T-helper 2 cell (primary cell): ENCODE results near the gene BICC1.
A peak's percentile ranks its signal among the peaks of the same experiment; 100 is the strongest.

Source experiments
- DNase-seq, 5 experiments: peaks; one replicate each; pipeline versions ENCODE4 v3.0.0 to v3.0.0-alpha.2; 2012 to 2022

Gene BICC1

GRCh38 chr10:58754469-58755339 lies 242.0 kb downstream of the BICC1 start:
- no peak for DNase-seq

- no peak for DNase-seq
Measured at GRCh38 chr10:58755340-58755610, 242.6 kb downstream of the BICC1 start.

GRCh38 chr10:58755677-58756076 lies 243.0 kb downstream of the BICC1 start:
- DNase-seq: no peak

GRCh38 chr10:58756130-58756719 lies 243.6 kb downstream of the BICC1 start:
- DNase-seq: no peak

GRCh38 chr10:58757352-58758065 lies 244.8 kb downstream of the BICC1 start:
- no peak for DNase-seq

- DNase-seq: no peak
Measured at GRCh38 chr10:58758321-58758720, 245.6 kb downstream of the BICC1 start.

- DNase-seq: no peak
Measured at GRCh38 chr10:58764087-58764747, 251.5 kb downstream of the BICC1 start.

GRCh38 chr10:58765910-58766309 lies 253.2 kb downstream of the BICC1 start:
- DNase-seq: no peak

GRCh38 chr10:58767652-58768051 lies 255.0 kb downstream of the BICC1 start:
- no peak for DNase-seq

GRCh38 chr10:58771863-58772262 lies 259.2 kb downstream of the BICC1 start:
- DNase-seq: no peak

- no peak for DNase-seq
Measured at GRCh38 chr10:58772758-58773157, 260.1 kb downstream of the BICC1 start.

- no peak for DNase-seq
Measured at GRCh38 chr10:58773341-58773740, 260.7 kb downstream of the BICC1 start.

GRCh38 chr10:58773944-58774343 lies 261.3 kb downstream of the BICC1 start:
- DNase-seq: no peak

GRCh38 chr10:58775960-58776567 lies 263.4 kb downstream of the BICC1 start:
- no peak for DNase-seq

- no peak for DNase-seq
Measured at GRCh38 chr10:58776568-58777318, 264.1 kb downstream of the BICC1 start.

GRCh38 chr10:58778966-58779365 lies 266.3 kb downstream of the BICC1 start:
- no peak for DNase-seq

GRCh38 chr10:58779594-58779993 lies 266.9 kb downstream of the BICC1 start:
- no peak for DNase-seq

GRCh38 chr10:58780476-58780875 lies 267.8 kb downstream of the BICC1 start:
- no peak for DNase-seq

GRCh38 chr10:58781873-58782488 lies 269.3 kb downstream of the BICC1 start:
- DNase-seq: peak in 1 of 5 experiments; percentile 25

GRCh38 chr10:58782876-58783851 lies 270.5 kb downstream of the BICC1 start:
- DNase-seq: no peak
